ENCODE results near the gene NBPF3. TPM values are rescaled to one million over a fixed set of nuclear protein-coding genes. Genes with fewer than 3 reads are reported as not detected.

NBPF3 gene
- total RNA-seq, 1 experiment from 2014 or later = 17.3 TPM

GRCh38 chr1:21392587-21393263 lies 47.2 kb upstream of the NBPF3 start:
- Histone ChIP-seq H3K9me2 (ENCODE audit: insufficient read depth) (no peaks in the 10 kb centered on the region), H4K20me1 (ENCODE audit: insufficient read depth) (no peaks in the 10 kb centered on the region), H3K27ac (ENCODE audit: low read depth, low read length) (no peak overlapping the region), H2AFZ (ENCODE audit: low read depth, low read length, poor library complexity, severe bottlenecking) (no peak overlapping the region), H3K36me3 (ENCODE audit: control insufficient read depth in 1 of 2, insufficient read depth in 2 of 2, low read length in 2 of 2) (no peaks in the 10 kb centered on the region), H3K4me2 (ENCODE audit: low read length) (no peak overlapping the region), H3K4me3 (replicated peaks in 1 of 2; ENCODE audit: low read depth in 1 of 2, low read length in 2 of 2) (no peak overlapping the region), H3K27me3 (ENCODE audit: insufficient read depth, low read length) (no peaks in the 10 kb centered on the region), H3K4me1 (ENCODE audit: control insufficient read depth in 1 of 2, insufficient read depth in 2 of 2, low read length in 2 of 2) (no peaks in the 10 kb centered on the region), H3K9ac (ENCODE audit: low read length) (no peak overlapping the region), H3K9me3 (ENCODE audit: control insufficient read depth in 1 of 2, insufficient read depth in 1 of 2, low read depth in 1 of 2, low read length in 2 of 2) (no peaks in the 10 kb centered on the region), H3K79me2 (ENCODE audit: insufficient read depth, low read length) (no peaks in the 10 kb centered on the region)
- ChIA-PET POLR2A (no interaction called here), RAD21 (ENCODE audit: low non-redundant PET in 1 of 2, low total read pairs in 2 of 2, uncharacterized antibody in 2 of 2, unreplicated experiment in 2 of 2) (no interaction called here), CTCF (no interaction called here)
- BruUV-seq (replicated peaks) = no TSS peak
- ATAC-seq = no peak
- DNase-seq (ENCODE audit: low read depth, low spot score) = no peak
- intact Hi-C loops (cut with micrococcal nuclease) = no loop called here
- no peak for TF ChIP-seq ELF1 (IDR thresholded peaks at IDR 0.05; ENCODE audit: borderline replicate concordance, low read depth)
- TF ChIP-seq JUND (IDR thresholded peaks at IDR 0.05) = no peak

- Histone ChIP-seq H3K4me1 (ENCODE audit: control insufficient read depth in 1 of 2, insufficient read depth in 2 of 2, low read length in 2 of 2) (peaks cover 0 to 2% of the 10 kb centered on the region in 2 experiments; a peak in 1 of 4 replicates), H3K9me3 (ENCODE audit: control insufficient read depth in 1 of 2, insufficient read depth in 1 of 2, low read depth in 1 of 2, low read length in 2 of 2) (no peaks in the 10 kb centered on the region), H3K27ac (ENCODE audit: low read depth, low read length) (no peak overlapping the region), H4K20me1 (ENCODE audit: insufficient read depth) (no peaks in the 10 kb centered on the region), H3K9ac (ENCODE audit: low read length) (no peak overlapping the region), H3K27me3 (ENCODE audit: insufficient read depth, low read length) (no peaks in the 10 kb centered on the region), H3K4me2 (ENCODE audit: low read length) (no peak overlapping the region), H3K9me2 (ENCODE audit: insufficient read depth) (no peaks in the 10 kb centered on the region), H2AFZ (ENCODE audit: low read depth, low read length, poor library complexity, severe bottlenecking) (no peak overlapping the region), H3K79me2 (ENCODE audit: insufficient read depth, low read length) (no peaks in the 10 kb centered on the region), H3K4me3 (replicated peaks in 1 of 2; ENCODE audit: low read depth in 1 of 2, low read length in 2 of 2) (no peak overlapping the region), H3K36me3 (ENCODE audit: control insufficient read depth in 1 of 2, insufficient read depth in 2 of 2, low read length in 2 of 2) (no peaks in the 10 kb centered on the region)
- TF ChIP-seq RAD21 (IDR thresholded peaks at IDR 0.05; ENCODE audit: low read depth) = no peak
- ChIA-PET CTCF (no interaction called here), RAD21 (ENCODE audit: low non-redundant PET in 1 of 2, low total read pairs in 2 of 2, uncharacterized antibody in 2 of 2, unreplicated experiment in 2 of 2) (no interaction called here), POLR2A (no interaction called here)
- intact Hi-C loops (cut with micrococcal nuclease) = no loop called here
- ATAC-seq (no peak), DNase-seq (ENCODE audit: low read depth, low spot score) (no peak)
- no TSS peak for BruUV-seq (replicated peaks)
Observed at GRCh38 chr1:21396516-21396915, 43.4 kb upstream of the NBPF3 start.

DNA sequence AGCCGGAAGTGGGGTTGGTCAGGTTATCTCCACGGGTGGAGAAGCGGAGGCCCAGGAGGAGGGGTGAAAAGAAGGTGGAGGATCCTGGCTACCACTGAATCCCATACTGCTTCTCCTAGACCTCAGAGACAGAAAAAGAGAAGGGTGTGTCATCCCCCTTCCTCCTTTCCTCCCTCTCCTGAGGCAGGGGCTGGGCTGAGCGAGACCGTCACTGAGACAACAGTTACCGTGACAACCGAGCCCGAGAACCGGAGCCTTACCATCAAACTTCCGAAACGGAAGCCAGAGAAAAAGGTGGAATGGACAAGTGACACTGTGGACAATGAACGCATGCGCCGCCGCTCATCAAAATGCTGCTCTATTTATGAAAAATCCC lies 42.1 kb upstream of the NBPF3 start:
- BruUV-seq (replicated peaks) = no TSS peak
- CTCF ChIA-PET = no interaction called here
- no peak overlapping the region for H3K27ac ChIP-seq (ENCODE audit: low read depth, low read length)

More for the DNA sequence above, 42.1 kb upstream of the NBPF3 start:
- no peaks in the 10 kb centered on the region for H3K27me3 ChIP-seq (ENCODE audit: insufficient read depth, low read length)
- H4K20me1 ChIP-seq (ENCODE audit: insufficient read depth) = no peaks in the 10 kb centered on the region
- no peaks in the 10 kb centered on the region for H3K9me2 ChIP-seq (ENCODE audit: insufficient read depth)
- ChIA-PET POLR2A (no interaction called here), RAD21 (ENCODE audit: low non-redundant PET in 1 of 2, low total read pairs in 2 of 2, uncharacterized antibody in 2 of 2, unreplicated experiment in 2 of 2) (no interaction called here)
- TF ChIP-seq FOSL1 (IDR thresholded peaks at IDR 0.05; ENCODE audit: low read depth) = no peak
- TF ChIP-seq JUND (IDR thresholded peaks at IDR 0.05) = no peak
- no peak for TF ChIP-seq RAD21 (IDR thresholded peaks at IDR 0.05; ENCODE audit: low read depth)
- TF ChIP-seq, protein P1, sequence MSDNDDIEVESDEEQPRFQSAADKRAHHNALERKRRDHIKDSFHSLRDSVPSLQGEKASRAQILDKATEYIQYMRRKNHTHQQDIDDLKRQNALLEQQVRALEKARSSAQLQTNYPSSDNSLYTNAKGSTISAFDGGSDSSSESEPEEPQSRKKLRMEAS (IDR thresholded peaks at IDR 0.05) = no peak
- TF ChIP-seq POLR2A (IDR thresholded peaks at IDR 0.05; ENCODE audit: borderline replicate concordance, extremely low read depth, insufficient read depth, insufficient read length) = no peak
- DNase-seq (ENCODE audit: low read depth, low spot score) (no peak), ATAC-seq (no peak)
- no peaks in the 10 kb centered on the region for H3K79me2 ChIP-seq (ENCODE audit: insufficient read depth, low read length)
- no peak overlapping the region for H2AFZ ChIP-seq (ENCODE audit: low read depth, low read length, poor library complexity, severe bottlenecking)
- H3K4me1 ChIP-seq (ENCODE audit: control insufficient read depth in 1 of 2, insufficient read depth in 2 of 2, low read length in 2 of 2) = peaks cover 0 to 10% of the 10 kb centered on the region in 2 experiments; a peak in 2 of 4 replicates
- H3K36me3 ChIP-seq (ENCODE audit: control insufficient read depth in 1 of 2, insufficient read depth in 2 of 2, low read length in 2 of 2) = no peaks in the 10 kb centered on the region
- H3K9me3 ChIP-seq (ENCODE audit: control insufficient read depth in 1 of 2, insufficient read depth in 1 of 2, low read depth in 1 of 2, low read length in 2 of 2) = no peaks in the 10 kb centered on the region
- intact Hi-C loops (cut with micrococcal nuclease) = no loop called here
- no peak overlapping the region for H3K4me3 ChIP-seq (replicated peaks in 1 of 2; ENCODE audit: low read depth in 1 of 2, low read length in 2 of 2)
- no peak overlapping the region for H3K4me2 ChIP-seq (ENCODE audit: low read length)
- no peak overlapping the region for H3K9ac ChIP-seq (ENCODE audit: low read length)
